Fibroblast of skin of left quadriceps (primary cell): ENCODE data around the gene C20orf96.

Source experiments
- DNase-seq, 2 experiments: peaks; one replicate each; pipeline ENCODE4 v3.0.0-alpha.2; 2013; ENCODE audit warnings: low read depth in 2 of 2

Gene C20orf96

DNA sequence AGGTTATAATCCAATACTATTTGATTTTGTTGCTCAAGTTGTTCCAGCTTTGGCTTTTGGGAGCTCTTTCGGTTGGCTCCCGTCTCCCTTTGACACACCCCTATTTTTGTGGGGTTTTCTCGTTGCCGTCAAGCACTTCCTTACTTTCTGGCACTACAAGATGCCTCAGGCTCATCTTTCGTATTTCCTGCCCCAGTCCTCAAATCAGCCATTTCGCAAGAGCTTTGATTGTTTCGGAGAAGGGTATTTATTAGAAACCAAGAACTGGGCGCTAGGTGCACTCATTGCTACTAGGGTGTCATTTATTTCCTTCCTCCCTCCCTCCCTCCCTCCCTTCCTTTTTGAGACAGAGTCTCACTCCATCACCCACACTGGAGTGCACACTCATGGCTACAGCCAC lies 21.5 kb upstream of the C20orf96 start:
- no peak for DNase-seq

DNA sequence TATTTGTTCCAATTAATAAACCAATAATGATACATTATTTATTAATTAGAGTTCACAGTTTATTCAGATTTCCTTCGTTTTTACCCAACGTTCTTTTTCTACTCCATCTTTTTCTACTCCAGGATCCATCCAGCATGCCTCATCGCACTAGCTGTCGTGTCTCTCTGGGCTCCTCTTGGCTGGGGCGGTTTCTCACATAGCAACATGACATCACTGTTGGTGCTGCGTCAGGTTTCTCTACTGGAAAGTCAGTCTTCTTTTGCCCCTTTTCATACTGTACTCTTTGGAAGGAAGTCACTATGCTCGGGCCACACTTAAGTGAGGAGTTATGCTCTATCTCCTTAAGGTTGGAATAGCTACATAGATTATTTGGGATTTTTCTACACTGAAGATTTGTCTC lies 21.1 kb upstream of the C20orf96 start:
- DNase-seq, result no peak

DNA sequence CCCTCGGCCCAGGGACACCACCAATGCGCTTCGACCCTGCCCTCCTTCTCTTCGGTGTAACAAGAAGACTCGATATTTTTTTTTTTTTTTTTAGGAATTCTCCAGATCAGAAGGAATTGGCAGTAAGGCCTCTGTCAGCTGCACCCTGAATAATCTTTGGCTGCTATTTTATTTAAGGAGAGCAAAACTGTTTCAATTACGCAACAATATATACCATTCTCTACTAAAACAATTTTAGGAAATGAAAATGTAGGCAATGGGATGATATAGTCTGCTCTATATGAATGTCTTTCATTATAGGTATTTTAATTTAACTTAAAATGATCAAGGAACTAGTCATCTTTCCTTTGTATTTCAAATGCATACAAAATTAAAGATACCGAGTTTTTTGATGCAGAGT lies 20.1 kb upstream of the C20orf96 start:
- DNase-seq, result no peak

DNA sequence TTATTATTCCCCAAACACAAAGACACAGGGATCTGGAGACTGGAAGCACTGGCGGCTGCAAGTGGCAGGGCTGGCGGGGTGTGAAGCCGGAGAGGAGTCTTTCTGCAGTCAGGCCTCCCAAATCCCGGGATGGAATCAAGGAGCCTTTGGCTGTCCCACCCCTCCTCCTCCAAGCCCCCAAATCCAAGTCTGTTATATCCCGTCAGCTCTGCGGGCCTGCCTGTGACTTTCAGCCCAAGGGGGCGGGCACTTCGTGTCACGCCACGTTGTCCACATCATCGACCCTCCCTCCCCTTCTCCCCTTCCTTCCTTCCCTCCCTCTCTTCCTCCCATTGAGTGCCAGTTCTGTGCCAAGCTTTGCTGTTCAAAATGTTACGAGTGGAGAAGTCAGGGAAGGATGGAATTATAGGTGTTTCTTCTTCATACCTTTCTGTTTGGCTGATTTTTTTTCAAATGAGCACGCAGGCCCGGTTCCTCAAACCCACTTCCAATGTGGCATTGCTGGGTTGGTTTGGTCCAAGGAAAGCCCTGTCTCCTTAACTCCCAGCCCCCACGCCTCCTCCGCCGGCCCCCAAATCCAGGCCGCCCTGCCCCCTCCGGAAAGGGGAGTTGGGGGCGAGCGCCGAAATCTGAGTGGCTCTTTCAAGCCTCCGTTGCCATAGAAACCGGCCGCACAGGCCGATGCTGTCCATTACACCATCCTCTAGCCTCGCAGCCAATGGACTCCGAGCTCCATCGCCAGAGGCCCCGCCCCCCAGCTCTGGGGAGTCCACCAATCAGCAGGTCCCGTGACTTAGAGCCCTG lies 19.5 kb upstream of the C20orf96 start:
- peak; percentile 100 for DNase-seq

DNA sequence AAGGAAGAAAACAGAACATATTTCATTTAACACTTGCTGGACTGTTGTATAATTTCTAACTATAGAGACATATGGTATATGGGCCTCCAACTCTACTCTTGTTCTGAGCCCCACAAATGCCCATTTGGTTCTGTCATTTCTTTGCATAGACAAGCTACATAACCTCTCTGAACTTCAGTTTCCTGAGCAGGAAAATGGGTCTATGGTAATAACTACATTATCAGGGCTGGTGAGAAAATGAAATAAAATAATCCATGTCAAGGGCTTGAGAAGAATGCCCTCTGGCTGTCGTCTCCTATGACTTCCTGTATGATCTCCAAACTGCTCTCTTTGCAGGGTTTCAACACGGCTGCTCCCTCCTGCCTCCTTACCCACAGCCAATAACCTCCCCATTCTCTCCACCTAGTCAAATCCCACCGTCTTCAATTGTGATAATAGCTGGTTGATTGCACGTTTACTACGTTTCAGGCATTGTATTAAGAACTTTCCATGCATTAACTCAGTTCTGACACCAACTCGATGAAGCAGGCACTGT lies 18.8 kb upstream of the C20orf96 start:
- DNase-seq, result no peak

DNA sequence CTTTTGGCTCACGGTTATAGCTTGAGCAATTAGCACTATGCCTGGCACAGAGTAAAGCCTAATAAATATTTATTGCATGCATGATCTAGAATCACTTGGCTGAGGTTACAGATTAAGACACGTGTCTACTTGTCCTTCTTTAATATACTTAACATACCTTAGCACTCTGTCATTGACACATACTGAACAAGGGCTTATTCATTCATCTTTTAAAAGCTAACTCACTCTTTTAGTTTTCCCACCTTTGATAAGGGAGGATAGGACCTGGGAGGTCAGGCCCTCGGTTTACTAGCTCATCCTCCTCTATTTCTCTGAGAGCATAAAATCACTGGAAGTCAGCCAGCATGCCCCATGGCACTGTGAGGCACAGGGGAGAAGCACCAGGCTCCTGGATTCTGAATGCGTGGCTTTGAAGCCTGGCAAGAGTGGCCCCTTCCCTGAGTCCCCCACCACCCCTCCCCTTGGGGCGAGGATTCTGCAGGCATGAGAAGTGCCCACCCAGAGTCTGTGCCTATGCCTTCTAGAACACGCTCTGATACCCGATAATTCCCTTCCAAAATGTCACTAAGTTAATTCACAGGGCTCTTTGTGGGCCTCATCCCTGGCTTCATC lies 18.0 kb upstream of the C20orf96 start:
- no peak for DNase-seq

DNA sequence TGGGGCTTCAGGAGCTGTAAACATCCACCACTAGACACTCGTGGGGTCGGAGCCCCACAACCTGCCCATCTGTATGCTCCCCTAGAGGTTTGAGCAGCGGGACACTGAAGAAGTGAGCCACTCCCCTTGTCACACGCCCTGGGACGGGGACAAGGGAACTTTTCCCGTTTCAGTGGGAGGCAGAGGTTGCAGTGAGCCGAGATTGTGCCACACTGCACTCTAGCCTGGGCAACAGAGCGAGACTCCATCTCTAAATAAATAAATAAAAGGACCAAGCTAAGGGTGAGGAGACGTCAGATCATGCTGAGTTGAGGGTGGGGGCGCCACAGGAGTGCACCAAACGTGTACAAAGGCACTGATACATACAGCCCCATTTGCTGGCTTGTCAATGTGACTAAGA lies 15.2 kb upstream of the C20orf96 start:
- DNase-seq, result no peak

DNA sequence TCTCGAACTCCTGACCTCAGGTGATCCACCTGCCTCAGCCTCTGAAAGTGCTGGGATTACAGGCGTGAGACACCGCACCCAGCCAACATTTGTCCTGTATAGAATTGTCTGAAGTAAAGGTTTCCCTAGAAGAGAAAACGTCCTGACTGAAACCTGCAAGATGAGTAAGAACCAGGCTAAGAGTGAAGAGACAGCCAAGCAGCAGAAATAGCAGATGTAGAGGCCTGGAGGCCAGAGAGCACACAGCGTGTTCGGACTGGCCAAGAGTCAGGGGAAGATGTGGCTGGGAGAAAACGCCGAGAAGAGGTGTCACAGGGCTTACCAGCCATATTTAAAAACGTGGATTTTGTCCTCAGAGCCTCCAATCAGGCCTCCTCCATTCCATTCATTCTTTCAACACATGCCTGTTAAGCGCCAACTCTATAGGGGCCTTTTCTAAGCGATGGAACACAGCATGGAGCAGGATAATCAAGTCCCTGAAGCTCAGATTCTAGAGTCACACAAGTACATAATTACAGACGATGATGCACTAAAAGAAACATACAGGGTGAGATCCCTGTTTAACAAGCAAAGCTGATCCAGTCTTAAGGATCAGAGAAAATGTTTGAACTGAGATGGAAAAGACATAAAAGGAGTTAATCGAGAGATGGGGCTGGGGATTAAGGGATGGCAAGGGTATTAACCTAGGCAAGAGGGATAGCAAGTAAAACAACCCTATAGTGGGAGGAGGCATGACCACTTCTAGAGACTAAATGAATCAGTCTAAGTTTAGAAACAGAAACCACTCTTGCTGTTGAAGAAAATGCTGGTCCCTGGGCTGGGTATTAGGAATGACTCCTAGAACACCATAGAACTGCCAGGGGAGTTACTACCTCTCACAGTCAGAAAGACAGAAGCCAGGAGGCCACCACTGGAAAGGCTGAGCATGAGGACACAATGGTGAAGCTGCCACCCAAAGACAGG lies 11.6 kb upstream of the C20orf96 start:
- DNase-seq, result no peak

DNA sequence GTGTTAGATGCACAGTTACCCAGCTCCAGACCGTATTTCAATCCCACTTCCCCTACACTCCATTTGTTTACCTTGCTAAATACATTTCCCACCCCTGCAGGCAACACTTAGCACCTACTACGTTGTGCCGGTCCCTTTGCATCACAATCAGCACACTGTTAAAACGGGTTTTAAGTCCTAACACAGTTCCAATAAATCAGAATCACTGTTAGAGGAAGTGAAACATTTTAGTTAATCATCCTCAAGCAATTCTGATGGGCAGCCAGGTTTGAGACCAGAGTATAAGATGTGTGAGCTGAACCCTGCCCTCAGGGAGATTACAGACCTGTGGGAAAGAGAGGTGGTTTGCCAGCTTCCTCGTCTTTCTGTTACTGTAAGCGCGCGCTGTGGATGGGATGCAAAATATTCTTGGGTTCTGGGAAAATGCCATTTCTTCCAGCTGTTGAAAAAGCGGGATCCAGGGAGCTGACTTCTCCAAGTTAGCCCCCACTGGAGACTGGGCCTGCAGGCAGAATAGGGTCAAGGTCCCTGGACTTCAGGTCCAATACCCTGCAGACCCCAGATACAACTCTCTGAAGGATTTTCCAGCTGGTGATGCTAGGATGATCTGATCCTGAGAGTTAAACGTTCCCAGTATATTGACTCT lies 9.9 kb upstream of the C20orf96 start:
- no peak for DNase-seq

DNA sequence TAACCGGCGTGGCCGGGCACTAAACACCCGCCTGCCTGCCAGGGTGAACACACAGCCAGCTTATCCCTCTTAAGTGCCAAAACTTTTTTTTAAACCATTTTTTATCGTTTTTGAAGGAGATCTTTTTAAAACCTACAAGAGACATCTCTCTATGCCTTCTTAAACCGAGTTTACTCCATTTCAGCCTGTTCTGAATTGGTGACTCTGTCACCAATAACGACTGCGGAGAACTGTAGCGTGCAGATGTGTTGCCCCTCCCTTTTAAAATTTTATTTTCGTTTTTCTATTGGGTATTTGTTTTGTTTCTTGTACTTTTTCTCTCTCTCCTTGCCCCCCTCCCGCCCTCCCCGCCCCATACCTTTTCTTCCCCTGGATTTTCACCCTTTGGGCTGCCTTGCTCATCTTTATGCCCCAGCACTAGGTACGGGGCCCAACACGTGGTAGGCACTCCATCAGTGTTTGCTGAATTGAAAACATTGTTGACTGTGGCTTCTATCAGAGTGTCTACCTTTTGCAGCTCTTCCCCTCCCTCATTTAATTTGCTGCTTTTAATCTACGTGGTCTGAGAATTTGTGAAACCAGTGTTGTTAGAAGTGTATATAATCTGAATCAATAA lies 8.3 kb upstream of the C20orf96 start:
- no peak for DNase-seq

DNA sequence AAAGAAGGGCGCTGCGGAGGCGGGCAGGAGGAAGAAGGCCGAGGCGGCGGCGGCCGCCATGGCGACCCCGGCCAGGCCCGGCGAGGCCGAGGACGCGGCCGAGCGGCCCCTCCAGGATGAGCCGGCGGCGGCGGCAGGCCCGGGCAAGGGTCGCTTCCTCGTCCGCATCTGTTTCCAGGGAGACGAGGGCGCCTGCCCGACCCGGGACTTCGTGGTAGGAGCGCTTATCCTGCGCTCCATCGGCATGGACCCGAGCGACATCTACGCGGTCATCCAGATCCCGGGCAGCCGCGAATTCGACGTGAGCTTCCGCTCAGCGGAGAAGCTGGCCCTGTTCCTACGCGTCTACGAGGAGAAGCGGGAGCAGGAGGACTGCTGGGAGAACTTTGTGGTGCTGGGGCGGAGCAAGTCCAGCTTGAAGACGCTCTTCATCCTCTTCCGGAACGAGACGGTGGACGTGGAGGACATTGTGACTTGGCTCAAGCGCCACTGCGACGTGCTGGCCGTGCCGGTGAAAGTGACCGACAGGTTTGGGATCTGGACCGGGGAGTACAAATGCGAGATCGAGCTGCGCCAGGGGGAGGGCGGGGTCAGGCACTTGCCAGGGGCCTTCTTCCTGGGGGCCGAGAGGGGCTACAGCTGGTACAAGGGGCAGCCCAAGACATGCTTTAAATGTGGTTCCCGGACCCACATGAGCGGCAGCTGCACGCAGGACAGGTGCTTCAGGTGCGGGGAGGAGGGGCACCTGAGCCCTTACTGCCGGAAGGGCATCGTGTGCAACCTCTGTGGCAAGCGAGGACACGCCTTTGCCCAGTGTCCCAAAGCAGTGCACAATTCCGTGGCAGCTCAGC lies 7.6 kb upstream of the C20orf96 start:
- DNase-seq, result peak in 1 of 2 experiments; percentile 15

DNA sequence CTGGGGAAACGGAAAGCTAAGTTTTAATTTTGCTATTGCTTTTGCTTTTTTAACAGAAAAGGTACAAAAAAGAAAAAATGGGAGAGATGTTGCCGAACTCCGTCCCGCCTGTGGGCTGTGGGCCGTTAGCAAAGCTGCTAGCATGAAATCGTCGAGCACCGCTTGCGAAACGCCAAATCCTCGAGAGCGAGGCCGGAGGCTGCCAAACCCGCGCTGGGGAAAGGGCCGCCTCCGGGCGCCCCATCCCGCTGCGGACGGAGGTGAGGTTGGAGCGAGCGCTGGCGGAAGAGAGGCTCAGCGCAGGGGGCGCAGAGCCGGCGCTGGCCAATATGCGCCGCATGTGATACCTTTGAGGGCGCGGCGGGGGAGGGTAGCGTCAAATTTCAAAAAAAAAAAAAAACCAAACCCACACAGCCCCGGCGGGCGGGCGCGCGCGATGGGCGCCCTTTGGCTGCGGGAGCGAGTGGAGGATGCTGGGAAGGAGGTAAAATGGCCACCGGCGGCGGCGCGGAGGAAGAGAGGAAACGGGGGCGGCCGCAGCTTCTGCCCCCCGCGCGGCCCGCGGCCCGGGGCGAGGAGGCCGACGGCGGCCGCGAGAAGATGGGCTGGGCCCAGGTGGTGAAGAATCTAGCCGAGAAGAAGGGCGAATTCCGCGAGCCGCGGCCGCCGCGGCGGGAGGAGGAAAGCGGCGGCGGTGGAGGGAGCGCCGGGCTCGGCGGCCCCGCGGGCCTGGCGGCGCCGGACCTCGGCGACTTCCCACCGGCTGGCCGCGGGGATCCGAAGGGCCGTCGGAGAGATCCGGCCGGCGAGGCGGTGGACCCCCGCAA lies 6.8 kb upstream of the C20orf96 start, which contains the start of gene ZCCHC3:
Gene ZCCHC3, plus strand, starts transcription at position 473 of the 827 bp plus-strand sequence. Its CDS starts 17 bp downstream, at position 490.
- DNase-seq, result peak; percentile 93 to 94

DNA sequence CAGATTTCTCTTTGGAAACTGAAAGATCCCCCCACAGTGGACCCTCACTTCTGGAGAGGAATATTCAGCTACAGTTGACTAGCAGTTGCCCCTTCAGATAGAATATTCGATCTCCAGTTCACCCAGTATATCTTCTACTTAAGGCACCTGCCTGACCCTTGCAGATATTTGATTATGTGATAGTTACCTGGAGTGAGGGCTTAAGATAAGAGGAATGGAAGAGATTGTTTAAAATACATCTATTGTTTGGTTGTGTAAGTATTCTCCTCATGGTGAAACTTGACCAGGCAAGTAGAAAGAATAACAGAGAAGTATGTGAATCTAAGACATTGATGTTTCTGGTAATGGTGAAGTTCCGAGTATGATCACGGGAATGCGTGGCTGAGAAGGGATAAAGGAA lies 5.3 kb upstream of the C20orf96 start:
- no peak for DNase-seq

DNA sequence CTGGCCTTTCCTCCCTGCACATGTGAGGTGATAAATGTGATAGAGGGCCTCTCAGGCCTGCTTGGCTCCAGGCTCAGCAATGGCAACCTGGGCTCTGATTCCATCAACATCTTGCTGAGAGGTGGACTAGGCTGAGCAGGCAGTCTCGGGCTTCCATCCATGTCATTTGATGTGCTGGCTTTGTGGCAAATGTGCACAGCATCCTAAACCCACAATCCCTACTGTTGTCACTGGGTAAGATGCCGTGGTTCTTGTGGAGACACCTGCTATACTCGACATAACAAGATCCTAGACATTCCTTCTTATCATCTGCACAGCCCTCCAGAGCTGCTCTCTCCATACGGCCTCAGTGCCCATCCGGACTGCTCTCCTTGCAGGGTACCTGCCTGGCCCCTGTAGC lies 4.1 kb upstream of the C20orf96 start:
- no peak for DNase-seq

DNA sequence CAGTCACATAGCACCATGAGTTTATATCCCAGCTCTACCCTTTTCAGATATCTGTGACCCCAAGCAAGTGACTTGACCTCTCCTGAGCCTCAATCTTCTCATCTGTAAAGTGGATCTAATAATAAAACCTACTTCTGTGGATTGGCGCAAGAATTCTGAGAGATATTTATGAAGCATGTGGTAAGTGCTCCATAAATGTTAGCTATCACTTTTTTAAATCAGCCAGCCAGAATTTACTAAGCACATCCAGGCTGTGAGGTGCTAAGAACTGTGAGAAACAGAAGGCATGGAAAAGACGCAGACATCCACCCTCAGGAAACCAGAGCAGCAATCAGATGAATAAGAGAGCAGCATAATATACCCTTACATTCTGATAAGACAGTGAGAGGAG lies 862 bp downstream of the C20orf96 start:
- DNase-seq, result no peak

DNA sequence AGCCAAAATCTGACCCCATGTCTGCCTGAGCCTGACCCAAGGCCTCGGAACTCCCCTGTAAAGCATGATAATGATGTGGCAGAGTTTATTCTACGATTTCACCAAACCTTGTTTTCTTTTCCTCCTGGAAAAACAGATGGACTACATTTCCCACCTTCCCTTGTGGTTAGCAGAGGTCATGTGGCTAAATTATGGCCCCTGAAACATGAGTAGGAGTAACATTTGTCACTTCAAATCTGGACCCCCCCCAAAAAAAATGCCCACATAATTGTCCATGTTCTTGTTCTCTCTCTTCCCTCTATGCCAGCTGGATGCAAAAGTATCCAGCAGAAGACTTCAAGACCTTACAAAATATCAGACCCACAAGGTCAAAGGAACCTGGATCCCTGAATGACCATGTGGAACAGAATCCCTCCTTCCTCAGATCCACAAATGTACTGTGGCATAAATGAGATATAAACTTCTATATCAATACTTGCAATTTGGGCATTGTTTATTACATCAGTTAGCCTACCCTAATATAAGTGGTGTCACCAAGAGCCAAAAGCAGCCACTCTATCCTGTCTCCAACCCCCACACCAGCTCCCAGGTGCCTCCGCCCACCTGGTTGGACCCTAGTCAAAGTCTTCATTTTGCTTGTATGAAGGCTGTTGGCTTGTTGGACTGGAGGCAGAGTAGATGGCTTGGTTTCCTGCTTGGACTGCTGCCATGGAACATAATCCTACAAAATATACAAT lies 1.4 kb downstream of the C20orf96 start:
- no peak for DNase-seq

DNA sequence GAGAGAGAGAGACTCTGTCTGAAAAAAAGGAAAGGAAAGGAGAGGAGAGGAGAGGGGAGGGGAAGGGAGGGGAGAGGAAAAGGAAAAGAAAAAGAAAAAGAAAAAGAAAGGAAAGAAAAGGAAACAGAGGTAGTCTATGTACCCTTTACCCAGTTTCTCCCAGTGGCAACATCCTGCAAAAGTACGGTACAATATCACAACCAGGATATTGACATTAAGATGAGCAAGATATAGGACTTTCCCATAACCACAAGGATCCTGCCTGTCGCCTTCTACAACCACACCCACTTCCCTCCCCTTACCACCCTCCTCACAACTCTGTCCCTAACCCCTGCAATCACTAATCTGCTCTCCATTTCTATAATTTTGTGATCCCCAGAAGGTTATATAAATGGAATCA lies 4.0 kb downstream of the C20orf96 start:
- DNase-seq, result no peak

DNA sequence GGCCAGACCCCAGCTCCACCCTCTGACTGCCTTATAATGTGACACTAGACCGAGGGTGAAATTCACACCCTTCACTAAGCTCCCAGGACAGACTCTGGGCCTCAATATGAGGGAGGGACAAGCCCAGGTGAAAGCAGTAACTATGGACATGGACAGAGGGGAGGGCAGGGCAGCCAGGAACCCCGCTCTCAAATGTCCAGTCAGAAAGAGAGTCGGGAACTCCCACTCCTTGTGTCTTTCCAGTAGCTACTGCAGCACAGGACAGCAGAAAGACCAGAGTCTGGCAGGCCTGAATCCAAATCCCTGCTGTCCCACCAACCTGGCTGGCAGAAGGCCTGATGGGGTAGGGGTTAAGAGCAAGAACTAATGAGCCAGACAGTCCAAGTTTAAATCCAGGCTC lies 6.4 kb downstream of the C20orf96 start:
- no peak for DNase-seq
